Natural killer cell (primary cell): ENCODE measurements around the gene POLR2M. TPM values are rescaled to one million over a fixed set of nuclear protein-coding genes. Genes with fewer than 3 reads are reported as not detected.

Experiments used
- ATAC-seq, 3 donors: fragments of 150-1000 bp in 2 of 3; fragments of 200-7000 bp in 1 of 3; cut with Tn5 transposase; 1 replicate in 1 of 3; 2 replicates in 2 of 3; pipeline ENCODE4 v1.10.0; 2021; ENCODE audit warnings: mild to moderate bottlenecking in 2 of 3, moderate library complexity in 2 of 3
- DNase-seq, 2 donors: peaks; one replicate each; pipeline versions ENCODE4 v3.0.0 to v3.0.0-alpha.2; 2013 to 2021; ENCODE audit warnings: mixed read lengths in 1 of 2
- H3K27ac ChIP-seq: one replicate; pipeline ENCODE4 v1.5.1; 2013; ENCODE audit warnings: mild to moderate bottlenecking, low read length
- H3K27me3 ChIP-seq: one replicate; pipeline ENCODE4 v1.6.1; 2013; ENCODE audit warnings: low read length; ENCODE audit not compliant: control insufficient read depth, insufficient read depth
- H3K36me3 ChIP-seq: one replicate; pipeline ENCODE4 v1.6.1; 2013; ENCODE audit warnings: low read length; ENCODE audit not compliant: control insufficient read depth, insufficient read depth
- H3K4me1 ChIP-seq: one replicate; pipeline ENCODE4 v1.6.1; 2013; ENCODE audit warnings: low read length; ENCODE audit not compliant: control insufficient read depth, insufficient read depth
- H3K4me3 ChIP-seq: one replicate; pipeline ENCODE4 v1.5.1; 2013; ENCODE audit warnings: low read length
- H3K9me3 ChIP-seq: one replicate; pipeline ENCODE4 v1.6.1; 2013; ENCODE audit warnings: low read length; ENCODE audit not compliant: control insufficient read depth, insufficient read depth
- H3K27ac Mint-ChIP-seq, 2 donors: one replicate each; pipeline ENCODE4 v1.8.0; 2022; ENCODE audit warnings: mild to moderate bottlenecking in 2 of 2, mixed read lengths in 2 of 2, moderate library complexity in 1 of 2
- H3K27me3 Mint-ChIP-seq, 2 donors: one replicate each; pipeline ENCODE4 v1.8.0; 2022; ENCODE audit warnings: low read depth in 2 of 2, mixed read lengths in 2 of 2
- H3K36me3 Mint-ChIP-seq: one replicate; pipeline ENCODE4 v1.8.0; 2022; ENCODE audit warnings: mixed read lengths
- H3K4me1 Mint-ChIP-seq, 2 donors: one replicate each; pipeline ENCODE4 v1.8.0; 2022; ENCODE audit warnings: mixed read lengths in 2 of 2
- H3K4me3 Mint-ChIP-seq: one replicate; pipeline ENCODE4 v1.8.0; 2022; ENCODE audit warnings: mild to moderate bottlenecking, moderate library complexity, mixed read lengths
- H3K9me3 Mint-ChIP-seq, 2 donors: one replicate each; pipeline ENCODE4 v1.8.0; 2022; ENCODE audit warnings: mixed read lengths in 2 of 2
- WGBS: methylation state at CpG from one replicate; pipeline ENCODE4 v1.1.7; 2013; ENCODE audit warnings: missing lambda C conversion rate; ENCODE audit not compliant: insufficient coverage; 5-methylcytosine and 5-hydroxymethylcytosine counted together
- intact Hi-C: fragments of 100-400 bp; cut with micrococcal nuclease; formaldehyde crosslinking; loops from one replicate; pipeline ENCODE4 v1.14.2; 2022
- total RNA-seq, 4 donors: library from RNA; stranded (reverse); fragments of 120-200 nt in 1 of 4; gene quantifications; one replicate each; pipeline versions ENCODE4 v1.2.3 to v1.2.4, GENCODE V29; 2013 to 2022
- TF ChIP-seq, protein P1 (sequence below): fragments of 200-600 bp; IDR thresholded peaks from one replicate; pipeline ENCODE4 v1.8.0; 2022; ENCODE audit warnings: antibody characterized with exemption

The POLR2M gene
- total RNA-seq, 3 donors from 2014 or later (not counting 1 experiment from before 2014, with no cell fraction given): 74.0 to 109 (median 94.9) TPM

DNA sequence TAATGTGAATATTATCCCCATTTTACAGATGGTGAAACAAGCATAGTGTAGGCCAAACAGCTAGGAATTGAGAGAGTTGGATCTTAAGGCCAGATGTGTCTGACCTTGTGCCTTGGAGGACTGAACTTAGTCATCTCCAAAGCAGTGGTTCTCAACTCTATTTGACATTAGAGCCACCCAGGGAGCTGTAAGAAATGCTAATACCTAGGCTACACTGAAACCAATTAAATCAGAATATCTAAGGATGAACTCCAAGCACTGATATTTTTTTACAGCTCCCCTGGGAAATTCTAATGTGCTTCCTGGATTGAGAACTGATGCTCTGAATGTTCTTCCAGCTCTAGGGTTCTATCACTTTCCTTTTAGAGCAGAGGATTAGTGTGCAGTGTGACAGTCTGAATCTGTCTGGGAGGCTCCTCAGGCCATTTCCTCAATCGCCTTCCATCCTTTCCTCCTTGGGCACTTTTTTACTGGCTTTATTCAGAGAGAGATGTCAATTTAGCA, 32.3 kb downstream of the POLR2M start:
- Mint-ChIP-seq H3K36me3 (no peaks in the 10 kb centered on the region), H3K4me1 (no peaks in the 10 kb centered on the region), H3K27me3 (no peaks in the 10 kb centered on the region), H3K9me3 (no peaks in the 10 kb centered on the region), H3K27ac (no peak overlapping the region), H3K4me3 (no peak overlapping the region)
- no peaks in the 10 kb centered on the region for H3K4me1 ChIP-seq
- no peaks in the 10 kb centered on the region for H3K36me3 ChIP-seq
- H3K4me3 ChIP-seq: no peak overlapping the region
- TF ChIP-seq, protein P1, sequence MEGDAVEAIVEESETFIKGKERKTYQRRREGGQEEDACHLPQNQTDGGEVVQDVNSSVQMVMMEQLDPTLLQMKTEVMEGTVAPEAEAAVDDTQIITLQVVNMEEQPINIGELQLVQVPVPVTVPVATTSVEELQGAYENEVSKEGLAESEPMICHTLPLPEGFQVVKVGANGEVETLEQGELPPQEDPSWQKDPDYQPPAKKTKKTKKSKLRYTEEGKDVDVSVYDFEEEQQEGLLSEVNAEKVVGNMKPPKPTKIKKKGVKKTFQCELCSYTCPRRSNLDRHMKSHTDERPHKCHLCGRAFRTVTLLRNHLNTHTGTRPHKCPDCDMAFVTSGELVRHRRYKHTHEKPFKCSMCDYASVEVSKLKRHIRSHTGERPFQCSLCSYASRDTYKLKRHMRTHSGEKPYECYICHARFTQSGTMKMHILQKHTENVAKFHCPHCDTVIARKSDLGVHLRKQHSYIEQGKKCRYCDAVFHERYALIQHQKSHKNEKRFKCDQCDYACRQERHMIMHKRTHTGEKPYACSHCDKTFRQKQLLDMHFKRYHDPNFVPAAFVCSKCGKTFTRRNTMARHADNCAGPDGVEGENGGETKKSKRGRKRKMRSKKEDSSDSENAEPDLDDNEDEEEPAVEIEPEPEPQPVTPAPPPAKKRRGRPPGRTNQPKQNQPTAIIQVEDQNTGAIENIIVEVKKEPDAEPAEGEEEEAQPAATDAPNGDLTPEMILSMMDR: no peak
- H3K27ac ChIP-seq: no peak overlapping the region
- H3K27me3 ChIP-seq: no peaks in the 10 kb centered on the region
- intact Hi-C loops: no loop called here
- ATAC-seq (no peak), DNase-seq (no peak)
- 100% methylated on average over 1 of the region's 1 CpG for WGBS
- H3K9me3 ChIP-seq: no peaks in the 10 kb centered on the region

DNA sequence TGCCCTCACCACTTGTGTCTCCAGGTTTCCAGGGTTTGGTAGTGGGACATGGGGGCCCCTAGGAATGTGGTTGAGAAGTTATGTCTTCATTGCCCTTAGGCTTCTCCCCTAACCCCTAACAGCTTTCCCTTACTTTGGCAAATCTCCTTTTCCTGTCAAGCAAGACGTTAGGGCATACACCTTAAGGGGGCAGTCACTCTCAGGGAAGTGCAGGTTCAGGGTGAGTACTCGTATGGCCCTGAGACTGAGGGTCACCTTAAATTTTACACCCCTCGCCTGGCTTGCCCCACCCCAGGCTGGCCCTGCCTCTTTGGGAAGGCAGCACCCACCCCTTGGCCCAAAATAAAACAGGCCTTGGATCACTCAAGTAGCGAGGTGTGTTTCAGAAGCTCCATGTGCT, 33.5 kb downstream of the POLR2M start:
- no peak overlapping the region for H3K27ac ChIP-seq
- TF ChIP-seq, protein P1: no peak
- WGBS: 84% methylated on average over 4 of the region's 4 CpGs
- Mint-ChIP-seq H3K27me3 (no peaks in the 10 kb centered on the region), H3K36me3 (no peaks in the 10 kb centered on the region), H3K9me3 (no peaks in the 10 kb centered on the region), H3K4me3 (no peak overlapping the region), H3K4me1 (no peaks in the 10 kb centered on the region), H3K27ac (no peak overlapping the region)
- intact Hi-C loops: no loop called here
- ATAC-seq (no peak), DNase-seq (no peak)
- no peak overlapping the region for H3K4me3 ChIP-seq
- no peaks in the 10 kb centered on the region for H3K36me3 ChIP-seq
- no peaks in the 10 kb centered on the region for H3K27me3 ChIP-seq
- no peaks in the 10 kb centered on the region for H3K9me3 ChIP-seq
- H3K4me1 ChIP-seq: no peaks in the 10 kb centered on the region

DNA sequence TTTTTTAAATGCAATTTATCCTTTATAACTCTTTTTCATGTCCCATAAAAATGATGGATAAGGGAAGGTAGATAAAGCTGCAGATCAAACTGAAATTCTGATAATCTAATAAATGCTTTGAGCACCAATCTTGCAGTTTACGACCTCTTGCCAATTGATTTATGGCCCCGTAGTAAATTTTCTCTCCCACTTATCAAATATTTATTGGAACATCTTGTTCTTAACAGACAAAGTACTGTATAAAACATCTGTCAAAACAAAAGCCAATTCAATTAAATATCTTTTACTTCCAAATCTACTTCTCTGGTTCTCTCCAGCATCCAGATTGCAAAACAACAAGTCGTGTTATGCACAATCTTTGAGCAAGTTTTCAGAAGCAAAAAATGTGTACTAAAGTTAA, 34.6 kb downstream of the POLR2M start:
- no peak overlapping the region for H3K4me3 Mint-ChIP-seq
- WGBS: 95% methylated on average over 2 of the region's 3 CpGs
- Histone ChIP-seq H3K9me3 (no peaks in the 10 kb centered on the region), H3K36me3 (no peaks in the 10 kb centered on the region), H3K4me1 (no peaks in the 10 kb centered on the region), H3K4me3 (no peak overlapping the region), H3K27me3 (no peaks in the 10 kb centered on the region), H3K27ac (no peak overlapping the region)
- no peak for ATAC-seq
- DNase-seq: no peak
- TF ChIP-seq, protein P1: no peak
- no peaks in the 10 kb centered on the region for H3K27me3 Mint-ChIP-seq
- H3K4me1 Mint-ChIP-seq: no peaks in the 10 kb centered on the region
- intact Hi-C loops: no loop called here
- H3K27ac Mint-ChIP-seq: no peak overlapping the region
- H3K36me3 Mint-ChIP-seq: no peaks in the 10 kb centered on the region
- no peaks in the 10 kb centered on the region for H3K9me3 Mint-ChIP-seq

DNA sequence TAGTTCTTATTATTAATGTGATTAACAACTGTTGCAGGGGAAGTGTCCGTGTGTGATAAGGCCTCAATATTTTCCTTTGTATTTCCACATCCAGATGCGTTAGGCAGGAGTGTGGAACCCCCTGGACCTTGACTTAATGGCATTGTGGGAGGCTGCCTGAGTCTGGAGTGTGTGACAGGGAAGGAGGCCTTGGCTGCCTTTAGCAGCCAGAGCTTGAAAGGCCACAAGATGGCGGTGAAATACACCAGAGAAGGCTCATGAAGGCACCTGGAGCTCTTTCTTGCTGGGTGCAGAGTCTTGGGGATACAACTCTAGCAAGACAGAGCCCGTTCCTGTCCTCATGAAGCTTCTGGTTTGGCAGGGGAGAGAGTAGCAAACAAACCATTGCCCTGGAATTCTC, 36.9 kb downstream of the POLR2M start:
- Mint-ChIP-seq H3K36me3 (no peaks in the 10 kb centered on the region), H3K4me3 (no peak overlapping the region), H3K27ac (no peak overlapping the region), H3K4me1 (no peaks in the 10 kb centered on the region), H3K9me3 (no peaks in the 10 kb centered on the region), H3K27me3 (no peaks in the 10 kb centered on the region)
- DNase-seq (no peak), ATAC-seq (no peak)
- 92% methylated on average over 4 of the region's 4 CpGs for WGBS
- Histone ChIP-seq H3K27ac (no peak overlapping the region), H3K27me3 (no peaks in the 10 kb centered on the region), H3K4me1 (no peaks in the 10 kb centered on the region), H3K4me3 (no peak overlapping the region), H3K9me3 (no peaks in the 10 kb centered on the region), H3K36me3 (no peaks in the 10 kb centered on the region)
- TF ChIP-seq, protein P1: no peak
- intact Hi-C loops: no loop called here
